ENCODE results near the gene MAL.

The MAL gene

GRCh38 chr2:95017071-95017501 lies 8.4 kb upstream of the MAL start:
- no peak for DNase-seq

DNA sequence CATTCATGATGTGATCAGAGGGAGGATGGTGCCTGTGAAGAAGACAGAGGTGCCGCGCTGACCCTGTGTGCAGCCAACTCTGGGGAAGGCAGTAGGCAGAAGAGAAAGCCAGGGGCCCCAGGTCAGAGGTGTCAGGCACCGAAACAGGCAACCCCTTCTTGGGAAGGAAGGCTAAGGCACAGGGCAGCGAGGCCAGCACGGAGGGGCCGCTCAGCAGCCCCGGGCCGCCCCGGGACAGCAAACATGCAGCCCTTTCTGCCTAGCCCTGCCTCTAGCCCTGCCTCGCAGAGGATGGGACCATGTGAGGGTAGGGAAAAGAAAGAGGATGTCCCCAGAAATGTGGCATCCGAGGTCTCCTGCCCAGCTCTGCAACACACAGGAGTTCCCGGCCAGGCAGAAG lies 7.7 kb upstream of the MAL start:
- DNase-seq: no peak

- DNase-seq: no peak
Measured at GRCh38 chr2:95018301-95018700, 7.2 kb upstream of the MAL start.

- DNase-seq: no peak
Measured at GRCh38 chr2:95018861-95019550, 6.5 kb upstream of the MAL start.

GRCh38 chr2:95019572-95019971 lies 5.9 kb upstream of the MAL start:
- DNase-seq: no peak

DNA sequence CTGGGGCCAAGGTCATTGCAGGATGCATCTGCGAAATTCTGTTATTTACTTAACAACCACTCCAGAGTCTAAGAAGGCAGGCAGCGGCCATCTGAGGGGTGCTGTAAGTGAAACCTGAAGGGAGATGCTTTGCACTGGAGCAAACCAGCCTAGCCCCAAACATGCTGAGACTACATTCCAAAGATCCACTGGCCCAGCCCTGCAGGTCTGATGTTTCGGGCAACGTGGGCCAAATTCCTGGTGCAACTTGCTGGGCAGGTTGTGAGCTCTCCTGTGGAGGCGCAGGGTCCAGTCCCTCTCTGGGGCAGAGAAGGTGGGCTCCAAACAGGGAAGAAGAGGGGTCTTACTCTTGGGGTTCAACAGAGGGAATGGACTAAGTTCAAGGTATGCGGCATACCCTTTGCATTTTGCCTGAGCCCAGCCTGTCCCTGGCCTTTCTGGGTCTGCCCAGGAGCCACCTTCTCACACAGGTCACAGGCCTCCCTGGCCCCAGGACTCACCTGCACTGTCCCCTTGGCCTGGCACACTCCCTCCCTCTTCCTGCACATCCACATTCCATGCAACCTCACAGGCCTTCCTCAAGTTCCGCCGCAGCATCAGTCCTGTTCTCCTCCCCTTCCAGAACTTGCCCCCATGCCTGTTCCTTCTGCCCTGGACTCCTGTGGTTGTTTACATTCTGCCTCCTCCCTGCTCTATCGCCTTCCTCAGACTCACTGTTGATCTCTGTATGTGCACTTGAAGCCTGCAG lies 5.1 kb upstream of the MAL start:
- DNase-seq: no peak

GRCh38 chr2:95021023-95021416 lies 4.5 kb upstream of the MAL start:
- no peak for DNase-seq

- no peak for DNase-seq
Measured at GRCh38 chr2:95021847-95022246, 3.7 kb upstream of the MAL start.

DNA sequence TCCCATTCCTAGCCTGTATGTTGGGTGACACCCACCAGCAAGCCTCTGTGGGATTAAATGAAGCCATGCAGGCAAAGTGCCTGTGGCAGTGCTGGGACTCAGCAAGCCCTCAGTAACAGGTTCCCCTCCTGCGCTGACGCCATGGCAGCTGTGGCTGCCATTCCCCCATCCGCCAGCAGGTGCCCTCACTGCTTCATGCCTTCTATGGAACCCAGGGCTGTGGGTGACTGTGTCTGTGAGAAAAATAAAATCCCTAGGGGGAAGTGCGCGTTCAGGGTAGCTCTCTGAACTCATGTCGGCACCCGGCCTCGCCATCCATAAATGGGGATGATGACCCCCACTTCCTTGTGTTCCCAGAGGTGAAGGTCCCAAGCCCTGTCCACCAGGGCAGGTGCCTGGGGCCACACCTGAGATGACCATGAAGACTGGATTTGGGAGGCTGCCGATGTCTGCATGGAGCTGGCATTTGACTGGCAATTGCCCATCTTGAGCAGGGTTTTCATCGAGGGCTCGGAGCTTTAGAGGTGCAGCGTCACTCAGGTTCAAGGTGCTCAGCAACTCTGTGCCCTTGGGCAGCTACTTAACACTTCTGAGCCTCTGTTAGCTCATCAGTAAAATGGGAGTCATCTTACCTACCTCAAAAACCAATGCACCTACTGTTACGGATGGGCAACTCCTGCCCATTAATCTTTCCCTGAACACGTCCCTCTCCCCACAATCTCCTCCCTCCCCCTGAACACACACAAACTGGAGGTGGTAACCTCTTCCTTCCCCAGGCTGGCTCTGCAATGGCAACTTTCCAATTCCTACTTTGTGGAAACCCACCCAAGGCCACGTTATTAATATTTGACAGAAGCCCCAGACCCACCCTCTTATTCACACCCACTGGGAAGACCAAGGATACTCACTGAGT lies 2.9 kb upstream of the MAL start:
- no peak for DNase-seq

DNA sequence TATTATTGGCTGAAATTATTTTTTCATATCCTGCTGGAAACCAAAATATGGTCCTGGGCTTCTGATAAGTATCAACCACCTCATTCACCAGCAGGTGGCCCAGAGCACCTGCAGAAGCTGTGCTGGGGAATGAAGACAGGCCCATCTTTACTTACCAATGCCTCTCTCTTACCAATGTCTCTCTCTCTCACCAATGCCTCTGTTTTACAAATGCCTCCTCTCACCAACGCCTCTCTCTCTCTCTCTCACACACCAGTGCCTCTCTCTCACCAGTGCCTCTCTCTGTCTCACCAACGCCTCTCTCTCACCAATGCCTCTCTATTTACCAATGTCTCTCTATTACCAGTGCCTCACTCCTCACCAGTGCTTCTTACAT lies 2.3 kb upstream of the MAL start:
- DNase-seq: no peak

DNA sequence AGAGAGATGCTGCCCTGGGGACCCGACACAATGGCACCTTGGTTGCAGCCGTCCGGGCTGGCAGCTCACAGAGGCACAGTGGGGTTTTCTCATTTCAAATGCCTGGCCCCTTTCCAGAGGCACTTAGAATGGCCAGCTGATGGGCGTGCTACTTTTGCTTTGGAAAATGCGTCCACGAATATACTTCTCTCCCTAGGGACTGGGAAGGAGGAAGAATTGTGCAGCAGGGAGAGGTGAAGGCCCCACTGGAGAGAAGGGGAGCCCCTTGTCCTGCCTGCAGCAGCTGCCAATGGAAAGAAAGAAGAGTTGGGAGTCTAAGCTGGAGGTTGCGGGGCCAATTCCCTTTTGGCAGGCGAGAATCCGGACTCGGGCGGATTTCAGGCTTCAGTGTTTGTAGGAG lies 1.1 kb upstream of the MAL start:
- no peak for DNase-seq

DNA sequence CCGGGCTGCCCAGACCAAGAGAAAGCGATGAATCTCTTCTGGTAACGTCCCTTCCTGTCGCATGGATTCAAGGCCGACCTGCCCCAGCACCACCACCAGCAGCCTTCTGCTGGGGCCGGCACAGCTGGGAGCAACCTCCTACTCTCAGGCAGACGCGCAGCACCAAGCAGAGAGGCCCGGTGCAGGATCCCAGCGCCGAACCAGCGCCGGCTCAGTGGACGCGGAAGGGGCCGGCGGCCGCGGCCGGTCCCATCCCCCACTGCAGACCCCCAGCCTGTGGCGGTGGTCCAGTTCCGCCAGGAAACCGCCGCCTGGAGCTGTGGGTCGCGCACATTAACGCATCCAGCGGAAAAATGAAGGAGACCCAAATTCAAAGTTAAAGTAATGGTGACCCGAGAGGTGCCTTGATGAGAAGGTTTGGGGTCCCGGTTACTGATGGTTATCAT lies 525 bp upstream of the MAL start:
- no peak for DNase-seq

GRCh38 chr2:95026471-95027368 lies 1.2 kb downstream of the MAL start:
- no peak for DNase-seq

- DNase-seq: no peak
Measured at GRCh38 chr2:95027369-95027720, 1.8 kb downstream of the MAL start.

- DNase-seq: no peak
Measured at GRCh38 chr2:95029898-95030341, 4.4 kb downstream of the MAL start.

DNA sequence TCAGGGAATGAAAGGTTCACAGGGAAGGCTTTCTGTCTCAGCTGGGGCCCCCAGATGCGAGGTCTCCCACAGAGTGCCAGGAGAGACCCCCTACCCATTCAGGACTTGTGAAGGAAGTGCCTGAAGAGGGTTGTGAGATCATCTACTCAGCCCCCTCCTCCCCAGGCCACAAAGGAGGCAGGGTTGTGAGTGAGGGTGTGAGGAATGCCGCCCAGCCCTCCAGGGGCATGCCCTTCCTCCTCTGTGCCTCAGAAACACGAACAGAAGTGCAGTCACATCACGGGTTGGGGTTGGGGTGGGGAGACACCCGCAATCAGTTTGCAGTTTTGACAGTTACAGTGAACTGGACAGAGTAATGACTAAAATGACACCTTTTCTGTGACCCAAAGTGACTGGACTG lies 5.0 kb downstream of the MAL start:
- DNase-seq: no peak

DNA sequence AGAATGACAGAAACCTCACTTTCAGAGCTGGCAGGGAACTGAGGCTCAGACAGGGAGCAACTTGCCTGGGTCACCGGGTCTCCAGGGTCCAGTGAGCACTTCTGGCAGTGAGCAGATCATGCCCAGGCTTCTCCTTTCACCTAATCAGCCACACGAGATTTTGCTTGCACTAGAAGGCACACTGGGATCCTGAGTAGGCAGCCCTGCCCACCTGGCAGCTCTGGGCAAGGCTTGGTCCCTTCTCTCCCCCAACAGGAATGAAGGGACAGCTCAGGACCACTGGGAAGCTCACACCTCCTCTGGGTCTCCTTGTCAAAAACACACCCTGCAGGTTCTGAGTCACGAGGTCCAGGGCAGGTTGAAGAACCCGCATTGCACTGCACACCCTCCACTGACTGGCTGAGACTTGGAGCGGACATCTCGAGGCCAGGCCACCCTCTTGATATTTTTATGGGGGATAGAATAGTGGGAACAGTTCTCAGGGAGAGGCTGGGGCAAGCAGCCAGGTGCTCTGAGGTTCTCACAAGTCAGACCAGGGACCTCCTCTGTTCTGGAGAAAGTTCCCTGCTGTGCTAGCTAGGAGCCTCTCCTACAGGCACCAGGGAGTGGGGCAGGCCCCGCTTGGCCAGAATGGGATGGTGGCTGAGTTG lies 5.7 kb downstream of the MAL start:
- no peak for DNase-seq

DNA sequence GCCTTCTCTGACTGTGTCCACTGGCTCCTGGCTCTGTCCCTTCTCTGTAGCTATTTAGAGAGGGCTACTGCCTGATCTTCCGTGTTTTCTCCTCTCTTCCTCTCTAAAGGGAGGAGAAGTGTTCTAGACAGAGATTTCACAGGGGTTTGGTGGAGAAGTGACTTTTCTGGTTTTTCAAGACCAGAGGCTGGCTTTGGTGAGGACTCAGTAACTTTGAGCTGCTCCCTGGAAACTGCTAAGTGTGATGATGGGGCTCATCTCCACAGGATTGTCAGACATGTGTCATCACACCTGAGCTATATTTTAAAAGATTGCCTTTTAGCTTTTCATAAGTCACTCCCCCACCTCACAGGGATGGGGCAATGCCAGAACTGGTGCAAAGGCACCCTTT lies 6.2 kb downstream of the MAL start:
- no peak for DNase-seq

- DNase-seq: no peak
Measured at GRCh38 chr2:95032341-95032740, 6.8 kb downstream of the MAL start.

DNA sequence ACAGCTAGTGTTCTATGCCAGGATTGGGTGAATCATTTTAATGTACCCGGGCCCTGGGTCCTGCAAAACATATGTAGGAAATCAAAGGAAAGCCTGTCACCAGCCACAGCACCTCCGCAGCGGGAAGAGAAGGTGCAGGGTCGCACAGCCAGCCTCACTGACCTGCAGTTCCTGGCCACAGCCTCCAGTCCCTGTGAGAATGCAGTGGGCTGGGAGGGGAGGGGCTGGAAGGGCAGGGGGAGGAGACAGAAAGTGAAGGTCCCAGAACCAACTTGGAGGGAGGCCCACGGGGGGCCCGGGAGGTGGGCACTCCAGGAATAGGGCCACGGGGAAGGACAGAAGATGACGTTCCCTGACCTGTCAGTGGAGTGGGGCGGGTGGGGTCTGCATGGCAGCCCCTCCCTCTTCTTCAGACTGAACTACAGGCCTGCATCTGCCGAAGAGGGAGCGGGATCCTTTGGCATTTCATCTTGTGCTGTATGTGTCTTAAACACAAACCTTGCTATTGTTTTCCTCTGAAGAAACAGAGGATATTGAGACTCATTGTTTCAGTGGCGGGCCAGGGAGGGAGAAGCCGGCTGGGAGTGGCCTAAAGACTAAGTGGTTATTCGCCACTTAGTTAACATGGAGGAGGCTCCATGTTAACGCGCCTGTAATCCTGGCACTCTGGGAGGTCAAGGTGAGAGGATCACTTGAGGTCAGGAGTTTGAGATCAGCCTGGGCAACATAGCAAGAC lies 7.5 kb downstream of the MAL start:
- DNase-seq: no peak

GRCh38 chr2:95034221-95034620 lies 8.7 kb downstream of the MAL start:
- no peak for DNase-seq
